WI38 (cell line): Measurements from ENCODE around the gene TIMM29.

Experiments used
- H3K4me3 ChIP-seq: 2 replicates; pipeline ENCODE4 v1.5.1; 2011; ENCODE audit warnings: low read depth, mild to moderate bottlenecking, control low read depth, low read length
- CTCF ChIP-seq: IDR thresholded peaks from 2 replicates; pipeline ENCODE4 v1.5.1; 2012; ENCODE audit warnings: low read depth, mild to moderate bottlenecking, control low read depth, low read length

The TIMM29 gene

GRCh38 chr19:10896851-10897526 lies 31.6 kb upstream of the TIMM29 start:
- H3K4me3 ChIP-seq, result no peak overlapping the region
- TF ChIP-seq CTCF, result no peak

DNA sequence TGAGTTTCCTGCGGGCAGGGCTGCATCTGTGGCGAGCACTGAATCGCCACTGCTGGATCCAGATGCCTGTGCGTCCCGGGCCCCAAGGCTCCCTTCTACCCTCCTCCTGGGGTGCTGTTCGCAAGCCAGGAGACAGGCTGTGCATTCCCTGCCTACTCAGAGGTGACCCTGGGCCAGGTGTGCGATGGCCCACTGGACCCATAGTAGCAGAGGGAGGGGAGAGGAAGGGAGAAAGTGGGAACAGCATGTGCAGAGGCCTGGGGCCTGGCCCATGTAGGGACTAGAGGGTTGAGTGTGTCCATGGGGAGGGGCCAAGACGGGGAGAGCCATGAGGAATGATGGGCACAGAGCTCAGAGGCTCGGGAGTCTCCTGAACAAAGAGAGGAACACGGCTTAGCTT lies 30.0 kb upstream of the TIMM29 start:
- TF ChIP-seq CTCF, result no peak
- no peak overlapping the region for H3K4me3 ChIP-seq

GRCh38 chr19:10899151-10899653 lies 29.4 kb upstream of the TIMM29 start:
- H3K4me3 ChIP-seq, result no peak overlapping the region
- TF ChIP-seq CTCF, result no peak

- no peak for TF ChIP-seq CTCF
- no peak overlapping the region for H3K4me3 ChIP-seq
Measured at GRCh38 chr19:10907925-10908324, 20.7 kb upstream of the TIMM29 start.

- no peak overlapping the region for H3K4me3 ChIP-seq
- TF ChIP-seq CTCF, result no peak
Measured at GRCh38 chr19:10908380-10908960, 20.1 kb upstream of the TIMM29 start.

DNA sequence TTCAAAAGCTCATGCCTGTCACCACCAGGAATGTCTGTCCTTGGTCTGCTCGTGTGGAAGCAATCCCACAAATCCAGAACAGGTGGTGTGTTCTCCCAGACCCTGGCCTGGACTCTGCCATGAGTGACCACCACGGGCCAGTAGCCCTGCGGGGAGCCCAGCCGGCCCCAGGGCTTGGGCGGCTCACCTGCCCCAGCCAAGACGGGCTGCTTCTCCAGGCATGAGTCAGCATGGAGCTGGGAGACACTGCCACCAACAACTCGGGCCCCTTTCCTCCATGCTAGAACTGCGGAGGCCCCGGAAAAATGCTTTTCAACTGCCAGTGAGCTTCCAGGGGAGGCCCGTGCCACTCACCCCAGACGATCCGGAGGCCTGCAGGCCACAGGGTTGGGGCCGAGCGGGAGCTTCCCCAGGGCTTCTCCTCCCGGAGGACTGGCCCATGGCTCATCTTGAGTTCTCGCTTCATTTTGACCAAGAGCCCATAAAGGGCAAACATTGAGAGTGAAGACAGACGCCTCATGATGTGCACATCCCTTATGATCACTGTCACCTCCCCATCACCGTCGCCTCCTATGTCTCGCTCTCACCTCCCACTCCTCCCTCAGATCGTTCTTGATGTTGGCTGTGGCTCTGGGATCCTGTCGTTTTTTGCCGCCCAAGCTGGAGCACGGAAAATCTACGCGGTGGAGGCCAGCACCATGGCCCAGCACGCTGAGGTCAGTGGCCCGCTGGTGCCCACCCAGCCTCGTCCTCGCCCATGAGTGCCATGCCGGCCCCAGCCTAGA lies 16.8 kb upstream of the TIMM29 start:
- TF ChIP-seq CTCF, result no peak
- no peak overlapping the region for H3K4me3 ChIP-seq

DNA sequence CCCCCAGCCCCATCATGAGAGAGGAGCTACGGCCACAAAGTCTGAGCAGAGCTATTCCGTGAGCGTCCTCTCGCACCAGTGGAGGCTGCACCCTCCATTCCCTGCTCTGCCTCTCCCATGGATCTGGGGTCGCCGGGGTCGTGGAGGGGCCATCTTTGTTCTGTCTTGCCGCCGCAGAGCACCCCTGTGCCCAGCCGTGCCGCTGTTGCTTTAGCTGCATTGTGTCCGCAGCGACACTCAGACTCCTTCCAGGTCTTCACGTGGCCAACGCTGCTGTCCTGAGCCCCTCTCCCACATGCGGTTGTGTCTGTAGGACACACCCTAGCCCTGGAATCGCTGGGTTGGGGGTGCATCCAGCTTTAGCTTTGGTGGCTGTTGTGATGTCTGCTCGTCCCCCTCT lies 16.0 kb upstream of the TIMM29 start:
- no peak overlapping the region for H3K4me3 ChIP-seq
- TF ChIP-seq CTCF, result no peak
